ENCODE measurements around the gene PCIF1.
A peak's percentile ranks its signal among the peaks of the same experiment; 100 is the strongest.
"Not testable (repeated sequence)": the region's sequence is repeated elsewhere in the genome, so short reads cannot be mapped to it uniquely, and the experiment has no call there.

PCIF1 gene

GRCh38 chr20:45934586-45935415 is at the start of gene PCIF1:
TSS of gene PCIF1 (plus strand) at chr20:45934683. CDS start at chr20:45939000, 4,317 bp downstream.
- DNase-seq (ENCODE audit: low spot score), result peak; percentile 98

- DNase-seq (ENCODE audit: low spot score), result no peak
These were observed 47.7 kb upstream of the PCIF1 start for GRCh38 chr20:45886590-45887345.

- DNase-seq (ENCODE audit: low spot score), result no peak
These were observed 47.2 kb upstream of the PCIF1 start, which contains the start of gene SPATA25 for GRCh38 chr20:45887346-45887715. TSS of gene SPATA25 (minus strand) at chr20:45887622. CDS start at chr20:45887590, 32 bp downstream.

GRCh38 chr20:45888681-45889080 is 45.8 kb upstream of the PCIF1 start:
- no peak for DNase-seq (ENCODE audit: low spot score)

- DNase-seq (ENCODE audit: low spot score), result peak; percentile 42
These were observed 44.2 kb upstream of the PCIF1 start for GRCh38 chr20:45890077-45890984.

- peak; percentile 90 for DNase-seq (ENCODE audit: low spot score)
These were observed 43.2 kb upstream of the PCIF1 start, which contains the start of the genes CTSA and NEURL2 for GRCh38 chr20:45890985-45891983. TSS of gene CTSA (plus strand) at chr20:45891335. CDS start at chr20:45891569, 234 bp downstream. TSS of gene NEURL2 (minus strand) at chr20:45891208. CDS start at chr20:45890991, 217 bp downstream.

- DNase-seq (ENCODE audit: low spot score), result no peak
These were observed 42.2 kb upstream of the PCIF1 start for GRCh38 chr20:45892049-45892825.

- DNase-seq (ENCODE audit: low spot score), result no peak
These were observed 41.5 kb upstream of the PCIF1 start for GRCh38 chr20:45892828-45893500.

GRCh38 chr20:45893831-45894230 is 40.7 kb upstream of the PCIF1 start:
- no peak for DNase-seq (ENCODE audit: low spot score)

- no peak for DNase-seq (ENCODE audit: low spot score)
These were observed 39.7 kb upstream of the PCIF1 start for GRCh38 chr20:45894797-45895196.

GRCh38 chr20:45896641-45897161 is 37.8 kb upstream of the PCIF1 start:
- DNase-seq (ENCODE audit: low spot score), result no peak

- no peak for DNase-seq (ENCODE audit: low spot score)
These were observed 37.2 kb upstream of the PCIF1 start for GRCh38 chr20:45897289-45897688.

- DNase-seq (ENCODE audit: low spot score), result no peak
These were observed 36.8 kb upstream of the PCIF1 start for GRCh38 chr20:45897692-45898091.

- DNase-seq (ENCODE audit: low spot score), result no peak
These were observed 36.2 kb upstream of the PCIF1 start for GRCh38 chr20:45898285-45898684.

GRCh38 chr20:45899046-45899835 is 35.2 kb upstream of the PCIF1 start:
- DNase-seq (ENCODE audit: low spot score), result no peak

GRCh38 chr20:45901332-45901731 is 33.2 kb upstream of the PCIF1 start:
- not testable (repeated sequence) for DNase-seq (ENCODE audit: low spot score)

GRCh38 chr20:45902199-45902701 is 32.2 kb upstream of the PCIF1 start:
- no peak for DNase-seq (ENCODE audit: low spot score)
